Hematopoietic multipotent progenitor cell treated with erythropoietin and hydrocortisone succinate and interleukin-3 and kit ligand, for 4 days (in vitro differentiated cells): ENCODE data around the gene ASTE1.
"Not testable (repeated sequence)": the region's sequence is repeated elsewhere in the genome, so short reads cannot be mapped to it uniquely, and the experiment has no call there.

ENCODE experiments used
- DNase-seq: peaks from one replicate; pipeline ENCODE4 v3.0.0-alpha.2; 2015

Gene ASTE1, protein sequence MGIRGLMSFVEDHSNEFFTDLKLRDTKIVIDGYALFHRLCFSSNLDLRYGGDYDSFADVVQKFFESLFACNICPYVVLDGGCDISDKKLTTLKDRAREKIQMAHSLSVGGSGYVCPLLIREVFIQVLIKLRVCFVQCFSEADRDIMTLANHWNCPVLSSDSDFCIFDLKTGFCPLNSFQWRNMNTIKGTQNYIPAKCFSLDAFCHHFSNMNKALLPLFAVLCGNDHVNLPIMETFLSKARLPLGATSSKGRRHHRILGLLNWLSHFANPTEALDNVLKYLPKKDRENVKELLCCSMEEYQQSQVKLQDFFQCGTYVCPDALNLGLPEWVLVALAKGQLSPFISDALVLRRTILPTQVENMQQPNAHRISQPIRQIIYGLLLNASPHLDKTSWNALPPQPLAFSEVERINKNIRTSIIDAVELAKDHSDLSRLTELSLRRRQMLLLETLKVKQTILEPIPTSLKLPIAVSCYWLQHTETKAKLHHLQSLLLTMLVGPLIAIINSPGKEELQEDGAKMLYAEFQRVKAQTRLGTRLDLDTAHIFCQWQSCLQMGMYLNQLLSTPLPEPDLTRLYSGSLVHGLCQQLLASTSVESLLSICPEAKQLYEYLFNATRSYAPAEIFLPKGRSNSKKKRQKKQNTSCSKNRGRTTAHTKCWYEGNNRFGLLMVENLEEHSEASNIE

DNA sequence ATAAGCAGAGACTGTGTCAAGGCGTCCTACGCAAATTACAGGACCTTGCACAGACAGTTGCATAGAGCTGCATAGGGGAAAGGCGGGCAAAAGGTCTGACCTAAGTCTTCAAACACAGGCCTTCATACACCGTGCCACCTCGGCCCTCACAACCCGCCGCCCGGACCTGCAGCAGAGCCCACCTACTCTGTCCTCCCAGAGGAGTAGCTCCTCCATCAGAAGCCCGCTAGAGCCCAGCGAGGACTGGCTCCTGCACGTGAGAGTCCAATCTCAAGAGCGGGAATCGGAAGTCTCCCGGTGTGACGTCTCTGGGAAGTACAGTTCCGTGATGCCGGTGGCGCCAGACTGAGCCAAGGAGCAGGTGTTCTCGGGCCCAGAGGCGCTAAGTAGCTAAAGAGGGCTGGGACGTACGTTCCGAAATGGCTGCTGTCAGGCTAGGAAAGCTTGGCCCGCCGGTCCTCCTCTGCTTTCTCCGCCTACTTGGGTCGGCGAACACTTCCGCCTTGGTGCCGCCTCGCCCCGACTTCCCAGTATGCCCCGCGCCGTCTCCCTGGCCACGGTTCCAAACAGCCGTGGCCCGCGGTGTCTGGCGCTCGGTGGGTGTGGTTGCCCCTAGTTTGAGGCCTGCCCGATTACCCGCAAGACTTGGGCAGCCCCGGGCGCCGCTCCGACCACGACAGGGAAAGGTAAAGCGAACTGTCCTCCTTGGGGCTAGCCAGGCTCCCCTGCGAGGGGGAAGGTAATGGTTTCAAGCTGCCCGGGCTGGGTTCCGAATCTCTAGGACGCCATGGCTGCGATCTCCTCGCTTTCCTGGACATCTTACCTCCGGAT, at the start of gene ASTE1, which contains the start of gene NEK11:
TSS of gene ASTE1 (minus strand) at position 505 of the 831 bp plus-strand sequence. CDS start 1,519 bp downstream, outside the sequence.
TSS of gene NEK11 (plus strand) at position 557 of the 831 bp plus-strand sequence. CDS start 2,832 bp downstream, outside the sequence.
- peak; percentile 96 for DNase-seq

DNA sequence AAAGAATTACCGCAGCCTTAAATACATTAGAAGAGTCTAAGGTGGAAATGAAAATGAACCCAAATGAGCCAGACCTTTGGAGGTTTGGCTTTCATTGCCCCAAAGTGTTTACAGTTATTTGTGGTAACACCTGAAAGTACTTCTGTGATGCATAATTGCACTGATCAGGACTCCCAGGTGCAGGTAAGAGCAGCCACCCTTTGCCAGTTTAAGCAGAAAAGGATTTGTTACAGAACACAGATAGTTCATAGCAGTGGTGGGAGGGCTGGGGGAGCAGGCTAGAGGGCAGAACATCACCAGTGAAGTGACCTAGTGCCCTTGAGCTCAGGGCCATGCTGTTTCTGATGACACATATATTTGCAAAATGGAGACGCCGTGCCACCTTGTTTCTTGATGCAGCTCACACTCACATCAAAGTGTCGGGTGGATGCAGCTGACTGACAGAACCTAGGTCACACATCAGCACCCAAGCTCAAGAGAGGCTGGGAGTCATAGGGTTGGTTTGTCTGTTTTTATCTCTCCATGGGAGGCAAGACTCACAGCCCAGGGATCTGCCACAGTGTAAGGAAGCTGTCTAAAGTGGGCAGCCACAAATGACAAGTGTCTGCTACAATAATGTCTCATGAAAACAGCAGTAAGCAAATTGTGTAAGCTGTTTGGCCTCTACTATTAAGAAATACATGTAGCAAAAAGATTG, 49.2 kb upstream of the ASTE1 start:
- peak; percentile 6 for DNase-seq

DNA sequence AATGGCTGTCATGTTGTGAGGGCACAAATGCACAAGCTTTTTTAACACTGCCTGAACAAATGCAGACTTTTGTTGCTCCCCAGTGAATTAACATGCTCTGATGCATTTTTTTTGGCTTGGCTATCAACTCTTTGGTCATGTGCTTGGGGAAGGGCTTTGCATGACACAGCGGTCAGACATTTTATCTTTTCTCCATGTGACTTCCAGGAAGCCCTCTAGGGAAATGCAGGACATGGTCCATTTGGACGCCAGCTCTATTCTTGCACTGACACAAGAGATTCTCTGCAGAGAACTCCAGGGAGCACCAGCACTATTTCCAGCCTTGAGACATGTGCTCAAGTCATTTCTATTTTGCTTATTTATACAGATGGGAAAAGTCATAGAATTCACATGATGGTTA, 46.2 kb upstream of the ASTE1 start:
- no peak for DNase-seq

DNA sequence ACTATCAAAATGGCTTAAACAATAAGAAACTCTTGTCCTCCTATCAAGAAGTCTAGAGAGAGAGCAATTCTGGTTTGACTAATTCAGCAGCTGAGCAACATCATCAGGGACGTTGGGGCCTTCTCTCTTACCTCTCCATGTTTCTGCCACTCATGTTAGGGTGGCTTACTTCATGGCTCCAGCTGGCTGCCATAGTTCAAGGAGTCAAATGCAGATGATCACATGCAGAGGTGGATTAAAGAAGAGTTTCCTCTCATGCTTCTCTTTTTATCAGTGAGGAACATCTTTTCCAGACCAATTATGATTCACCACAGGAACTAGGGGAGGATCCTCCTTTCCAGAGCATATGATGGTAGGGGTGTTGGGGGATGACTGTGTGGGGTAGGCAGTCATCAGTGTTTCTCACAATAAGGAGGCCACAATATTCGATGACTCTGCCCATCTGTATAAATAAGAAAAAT, 45.5 kb upstream of the ASTE1 start:
- peak; percentile 54 for DNase-seq

DNA sequence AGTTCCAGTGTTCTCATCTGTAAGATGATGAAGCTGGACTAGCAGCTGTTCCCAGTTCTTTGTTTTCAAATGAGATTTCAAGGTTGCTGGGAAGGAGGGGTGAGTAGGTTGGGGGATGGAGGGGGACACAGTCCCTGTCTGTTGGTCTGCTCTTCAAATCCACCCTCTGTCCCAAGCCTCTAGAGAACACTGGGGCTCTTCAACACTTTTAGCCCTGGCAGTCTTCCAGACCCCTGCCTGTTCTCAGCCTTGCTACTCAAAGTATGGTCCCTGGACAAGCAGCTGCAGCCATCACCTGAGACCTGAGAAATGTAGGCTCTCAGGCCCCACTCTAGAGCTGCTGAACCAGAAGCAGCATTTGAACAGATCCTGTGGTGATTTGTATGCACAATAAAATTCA, 41.4 kb upstream of the ASTE1 start:
- no peak for DNase-seq

DNA sequence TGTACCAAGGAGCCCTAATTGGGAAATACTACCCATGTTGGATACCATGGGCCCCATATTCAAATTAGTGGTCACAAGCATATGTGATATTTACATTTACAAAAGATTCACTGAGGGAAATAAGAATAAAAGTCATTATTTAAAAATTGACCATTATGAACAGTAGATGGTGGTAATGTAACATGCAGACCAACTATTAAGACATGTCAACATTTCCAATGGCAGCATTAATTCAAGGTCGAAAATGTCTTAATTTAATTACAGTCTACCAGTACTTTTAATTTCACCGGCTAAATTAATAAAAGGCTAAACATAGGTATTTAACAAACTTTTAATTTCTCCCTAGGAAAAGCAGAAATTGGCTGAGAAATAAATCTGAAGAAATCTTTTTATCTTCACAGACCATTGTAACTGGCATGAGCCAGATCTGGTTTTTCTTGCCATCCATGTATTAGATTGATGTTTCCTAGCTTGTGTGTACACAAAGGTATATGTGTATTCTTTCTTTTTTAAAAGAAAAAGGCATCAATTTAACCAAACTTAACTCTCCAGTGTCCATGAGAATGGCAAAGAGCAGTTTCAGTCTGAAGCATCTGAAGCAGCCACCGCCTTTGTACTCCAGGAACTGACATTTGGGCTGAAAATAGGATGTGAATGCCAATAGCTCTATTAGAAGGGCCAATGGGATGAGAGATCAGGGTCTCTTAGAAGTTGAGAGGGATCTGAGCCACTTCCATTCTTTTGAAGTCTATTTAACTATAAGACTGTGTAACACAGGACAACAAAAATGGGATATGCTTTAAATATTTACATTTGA, 26.6 kb upstream of the ASTE1 start:
- DNase-seq: peak; percentile 31

DNA sequence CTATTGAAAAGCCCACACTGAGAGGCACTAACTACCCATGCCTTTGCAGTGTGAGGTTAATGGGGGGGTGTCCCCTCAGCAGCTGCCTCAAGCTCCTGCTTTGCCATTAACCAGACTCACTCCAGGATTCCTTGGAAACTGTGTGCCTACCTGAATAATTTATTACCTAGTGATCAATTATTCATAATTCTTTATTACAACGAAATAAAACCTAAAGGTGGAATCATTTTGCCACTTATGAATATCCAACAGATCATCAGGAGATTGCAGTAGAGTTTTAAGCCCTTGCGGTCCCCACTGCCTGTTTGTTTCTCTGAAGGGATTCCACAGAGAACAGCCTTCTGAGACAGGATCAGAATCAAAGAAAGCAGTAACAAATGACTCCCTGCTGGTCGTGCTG, 23.4 kb upstream of the ASTE1 start:
- no peak for DNase-seq

DNA sequence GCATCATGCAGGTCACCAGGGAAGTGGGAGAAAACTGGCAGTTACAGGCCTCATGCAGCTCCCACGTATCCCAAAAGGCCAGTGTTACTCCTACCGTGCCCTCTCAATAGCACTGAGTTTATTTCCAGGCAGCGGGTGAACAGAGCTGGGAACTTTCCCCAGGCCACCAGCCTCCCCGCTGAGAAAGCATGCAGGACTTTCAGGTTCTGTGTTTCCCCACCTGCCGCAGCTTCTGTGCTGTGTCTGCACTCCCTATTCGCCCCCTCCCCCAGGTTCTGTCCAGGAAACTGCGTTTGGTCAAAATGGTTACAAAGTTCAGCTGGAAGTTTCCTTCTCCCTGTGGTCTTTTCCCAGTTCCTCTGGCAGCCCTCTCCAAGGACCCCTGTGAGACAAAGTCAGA, 21.4 kb upstream of the ASTE1 start:
- DNase-seq: no peak

DNA sequence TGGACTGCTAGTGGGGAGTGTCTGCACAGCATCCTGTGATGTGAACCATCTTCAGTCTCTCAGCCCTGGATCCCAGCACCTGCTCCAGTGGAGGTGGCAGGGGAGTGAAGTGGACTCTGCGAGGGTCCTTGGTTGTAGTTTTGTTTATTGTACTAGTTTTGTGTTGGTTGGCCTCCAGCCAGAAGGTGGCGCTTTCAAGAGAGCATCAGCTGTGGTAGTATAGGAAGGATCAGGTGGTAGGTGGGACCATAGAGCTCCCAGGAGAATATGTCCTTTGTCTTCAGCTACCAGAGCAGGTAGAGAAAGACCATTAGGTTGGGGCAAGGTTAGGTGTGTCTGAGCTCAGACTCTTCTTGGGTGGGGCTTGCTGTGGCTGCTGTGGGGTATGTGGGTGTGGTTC, 21.0 kb upstream of the ASTE1 start:
- peak; percentile 37 for DNase-seq

DNA sequence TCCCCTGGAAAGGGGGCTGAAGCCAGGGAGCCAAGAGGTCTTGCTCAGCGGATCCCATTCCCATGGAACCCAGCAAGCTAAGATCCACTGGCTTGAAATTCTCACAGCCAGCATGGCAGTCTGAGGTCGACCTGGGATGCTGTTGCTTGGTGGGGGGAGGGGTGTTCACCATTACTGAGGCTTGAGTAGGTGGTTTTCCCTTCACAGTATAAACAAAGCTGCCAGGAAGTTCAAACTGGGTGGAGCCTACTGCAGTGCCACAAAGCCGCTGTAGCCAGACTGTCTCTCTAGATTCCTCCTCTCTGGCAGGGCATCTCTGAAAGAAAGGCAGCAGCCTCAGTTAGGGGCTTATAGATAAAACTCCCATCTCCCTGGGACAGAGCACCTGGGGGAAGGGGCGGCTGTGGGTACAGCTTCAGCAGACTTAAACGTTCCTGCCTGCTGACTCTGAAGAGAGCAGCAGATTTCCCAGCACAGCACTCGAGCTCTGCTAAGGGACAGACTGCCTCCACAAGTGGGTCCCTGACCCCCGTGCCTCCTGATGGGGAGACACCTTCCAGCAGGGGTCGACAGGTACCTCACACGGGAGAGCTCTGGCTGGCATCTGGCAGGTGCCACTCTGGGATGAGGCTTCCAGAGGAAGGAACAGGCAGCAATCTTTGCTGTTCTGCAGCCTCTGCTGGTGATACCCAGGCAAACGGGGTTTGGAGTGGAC, 15.8 kb upstream of the ASTE1 start:
- not testable (repeated sequence) for DNase-seq

DNA sequence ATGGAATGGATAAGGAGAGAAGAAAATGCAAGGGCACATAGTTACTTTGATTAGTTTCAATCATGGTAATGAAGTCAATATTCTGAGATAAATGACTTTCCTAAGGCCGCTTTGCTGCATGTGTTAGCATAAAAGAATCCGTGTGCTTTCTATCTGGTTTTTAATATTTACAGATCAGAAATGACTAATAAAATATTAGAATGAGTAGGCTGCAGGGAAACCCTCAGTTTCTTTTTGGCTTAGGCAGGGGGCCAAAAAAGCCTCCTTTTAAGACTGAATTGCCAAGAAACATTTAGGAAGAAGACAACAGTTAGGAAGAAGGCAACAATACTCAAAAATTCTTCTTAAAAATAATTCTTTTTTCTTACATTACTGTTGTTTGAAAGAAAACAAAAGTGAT, 11.7 kb upstream of the ASTE1 start:
- no peak for DNase-seq

DNA sequence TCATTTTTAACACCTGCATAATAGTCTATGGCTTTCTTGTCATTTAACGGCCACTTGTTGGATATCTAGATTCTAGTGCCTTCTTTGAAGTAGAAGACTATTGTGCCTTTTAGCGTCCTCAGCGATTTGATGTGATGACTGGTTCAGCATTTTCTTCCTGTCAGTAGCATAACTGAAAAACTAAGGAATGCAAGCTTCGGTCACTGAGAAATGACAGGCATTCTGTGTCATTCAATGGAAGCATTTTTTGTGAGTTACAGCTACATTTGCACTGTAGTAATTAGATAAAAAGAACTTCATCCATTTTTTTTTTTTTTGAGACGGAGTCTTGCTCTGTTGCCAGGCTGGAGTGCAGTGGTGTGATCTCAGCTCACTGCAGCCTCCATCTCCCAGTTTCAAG, 10.4 kb upstream of the ASTE1 start:
- no peak for DNase-seq

DNA sequence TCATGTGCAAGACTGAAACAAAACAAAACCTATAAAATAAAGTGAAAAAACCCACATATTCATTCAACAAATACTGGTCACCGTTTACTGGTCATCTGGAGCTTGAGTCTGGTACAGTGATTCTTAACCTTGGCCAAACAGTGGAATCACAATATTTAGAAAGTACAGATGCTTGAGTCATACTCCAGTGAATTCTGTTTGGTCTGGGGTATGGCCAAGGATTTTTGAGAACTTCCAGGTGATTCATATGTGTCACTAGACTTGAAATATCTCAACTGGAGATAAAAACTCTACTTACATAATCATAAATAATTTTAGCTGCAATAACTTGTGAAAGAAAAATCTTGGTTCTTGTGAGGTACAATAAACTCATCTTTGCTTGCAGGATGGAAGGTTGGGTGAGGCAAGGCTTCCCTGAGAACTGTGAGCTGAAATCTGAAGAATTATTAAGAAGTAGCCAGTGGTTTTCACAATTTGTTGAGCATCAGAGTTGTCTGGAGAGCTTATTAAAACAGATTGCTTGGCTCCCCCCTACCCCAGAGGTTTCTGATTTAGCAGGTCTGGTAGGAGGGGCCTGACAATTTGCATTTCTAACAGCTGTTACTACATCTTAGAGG, 9.7 kb upstream of the ASTE1 start:
- no peak for DNase-seq

DNA sequence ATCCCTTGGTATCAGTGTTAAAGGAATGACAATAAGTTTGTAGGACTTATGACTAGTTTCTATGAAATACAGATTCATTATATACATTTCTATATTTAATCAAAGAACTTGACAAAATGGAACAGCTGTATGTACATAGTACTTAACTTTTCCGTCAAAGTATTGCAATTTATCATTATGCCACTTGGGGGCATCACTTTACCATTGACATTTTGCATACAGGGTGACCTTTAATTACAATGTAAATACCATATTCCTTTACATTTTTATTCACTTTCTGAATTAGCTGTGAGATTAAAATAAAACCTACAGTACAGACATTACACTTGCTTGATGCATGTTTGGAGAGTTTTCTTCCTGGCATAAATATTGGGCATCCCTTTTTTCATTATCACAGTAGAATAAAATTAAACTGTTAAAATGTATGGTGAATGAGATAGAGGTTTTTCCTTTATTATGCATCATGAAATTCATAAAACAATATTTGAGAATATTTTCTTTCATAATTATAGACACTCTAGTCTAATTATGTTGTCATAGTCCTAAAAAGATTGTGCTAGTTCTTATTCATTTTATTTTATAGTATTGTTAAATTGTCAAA, 7.0 kb upstream of the ASTE1 start:
- peak; percentile 83 for DNase-seq

DNA sequence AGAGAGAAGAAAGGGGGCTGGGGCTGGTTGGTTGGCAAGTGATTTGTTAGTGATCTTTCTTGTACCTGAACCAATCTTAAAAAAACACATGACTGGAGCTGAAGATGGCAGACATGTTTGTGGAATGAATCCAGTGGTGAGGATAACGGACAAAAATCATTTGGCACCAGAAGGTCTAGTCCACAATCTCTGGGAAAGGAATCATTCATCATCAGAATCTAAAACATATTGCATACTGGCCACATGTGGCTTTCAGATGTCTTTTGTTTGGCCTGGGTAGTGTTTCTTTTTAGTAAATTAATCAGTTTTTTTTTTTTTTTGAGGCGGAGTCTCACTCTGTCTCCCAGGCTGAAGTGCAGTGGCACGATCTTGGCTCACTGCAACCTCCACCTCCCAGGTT, 5.0 kb upstream of the ASTE1 start:
- DNase-seq: no peak

DNA sequence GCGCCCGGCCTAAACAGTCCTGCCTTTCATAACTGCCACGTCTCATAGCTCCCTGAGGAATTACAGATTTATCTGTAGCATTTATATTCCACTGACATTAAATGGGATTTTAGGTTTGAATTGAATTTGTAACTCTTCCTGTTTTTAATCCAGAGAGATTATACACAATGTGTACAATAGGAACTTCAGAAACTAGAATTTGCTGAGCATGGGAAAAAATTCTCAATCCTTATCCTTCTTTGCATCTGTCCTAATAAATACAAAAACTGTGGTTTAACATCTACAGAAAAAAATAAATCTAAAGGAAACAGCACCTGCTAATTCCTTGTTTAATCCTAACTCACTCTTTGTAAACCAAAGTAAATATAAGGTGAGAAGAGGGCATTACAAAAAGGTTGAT, 2.2 kb upstream of the ASTE1 start:
- no peak for DNase-seq

DNA sequence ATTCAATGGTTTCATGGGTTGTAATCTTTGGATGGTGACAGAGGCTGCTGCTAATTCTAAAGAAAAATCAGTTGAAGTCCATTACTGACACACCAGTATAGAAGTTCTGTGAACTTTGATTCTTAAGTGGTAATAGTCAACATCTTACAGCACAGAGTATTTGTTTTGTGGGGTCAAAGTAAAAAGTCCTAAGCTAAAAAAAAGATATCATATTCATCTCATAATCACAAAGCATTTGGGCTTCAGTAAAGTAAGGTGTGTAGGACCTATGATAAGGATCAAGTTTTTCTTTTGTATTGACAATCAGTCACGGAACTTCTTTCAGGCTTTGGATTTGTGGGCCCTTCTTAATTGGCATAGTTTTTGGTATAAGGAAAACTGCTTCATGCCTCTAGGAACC, 1.1 kb downstream of the ASTE1 start:
- no peak for DNase-seq

DNA sequence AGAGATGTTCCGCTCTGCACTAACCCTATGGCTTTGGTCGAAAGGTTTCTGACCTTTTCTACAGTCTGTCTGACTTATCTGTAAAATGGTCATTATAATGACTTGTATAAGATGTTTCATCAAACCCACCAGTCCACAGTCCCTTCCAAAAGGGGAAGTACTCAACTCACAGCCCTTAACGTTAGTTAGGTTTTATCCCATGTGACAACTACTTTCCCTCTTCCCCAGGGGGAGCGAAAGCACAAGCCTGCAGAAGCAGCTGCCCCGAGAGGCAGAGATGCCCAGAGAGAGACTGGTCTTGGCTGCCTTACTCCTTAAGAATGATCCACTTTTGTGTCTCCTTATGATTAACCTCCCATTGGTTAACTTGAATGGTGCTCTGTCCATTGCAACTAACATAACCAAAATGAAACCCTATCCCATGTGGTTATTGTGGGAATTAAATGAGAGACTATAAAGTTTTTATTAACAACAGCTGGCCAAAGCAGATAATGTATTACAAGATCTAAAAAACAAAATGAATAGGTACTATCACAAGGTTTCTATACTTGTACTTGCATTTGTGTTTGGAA, 6.4 kb downstream of the ASTE1 start:
- peak; percentile 92 for DNase-seq

DNA sequence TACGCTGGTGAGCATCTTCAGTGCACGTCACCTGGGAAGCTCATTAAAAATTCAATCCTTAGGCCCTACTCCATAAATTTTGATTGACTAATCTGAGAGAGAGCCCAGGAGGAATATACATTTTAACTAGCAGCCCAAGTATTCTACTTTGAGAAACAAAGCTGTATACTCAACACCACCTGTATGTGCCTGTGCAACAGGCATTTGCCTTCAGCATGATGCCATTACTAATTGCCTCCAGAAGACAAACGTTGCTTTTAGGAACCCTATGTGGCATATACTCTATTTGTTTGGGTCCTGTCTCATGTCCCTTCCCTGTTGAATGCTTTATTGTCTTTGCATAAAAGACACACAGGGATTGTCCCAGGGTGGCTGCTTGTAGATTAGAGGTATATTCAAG, 7.7 kb downstream of the ASTE1 start:
- no peak for DNase-seq

DNA sequence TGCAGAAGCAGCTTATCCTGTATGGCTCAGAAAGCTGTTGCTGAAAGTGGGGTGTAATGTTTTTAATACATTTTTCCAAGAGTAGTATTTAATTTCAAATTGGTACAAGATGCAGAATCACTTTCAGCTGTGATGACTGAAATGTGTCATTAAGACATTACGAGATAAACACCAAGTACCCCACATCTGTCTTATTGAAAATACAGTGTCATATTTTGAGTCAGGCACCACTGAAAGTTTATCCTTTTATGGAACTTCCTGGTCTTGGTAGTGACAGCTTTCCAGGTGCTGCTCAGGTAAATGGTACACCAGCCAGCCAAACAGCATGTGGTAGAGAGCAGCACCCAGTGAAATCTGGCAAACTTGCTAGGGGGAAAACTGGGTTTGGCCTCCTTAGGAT, 16.9 kb downstream of the ASTE1 start:
- no peak for DNase-seq
